Lung (tissue), 12 donors: ENCODE data around the gene DPY30. TPM values are rescaled to one million over a fixed set of nuclear protein-coding genes. Genes with fewer than 3 reads are reported as not detected.
"Not testable (repeated sequence)": the region's sequence is repeated elsewhere in the genome, so short reads cannot be mapped to it uniquely, and the experiment has no call there.

Experiments used
- ATAC-seq: fragments of 200-7000 bp; cut with Tn5 transposase; one replicate; pipeline ENCODE4 v1.9.1; 2020; ENCODE audit warnings: moderate number of reproducible peaks; ENCODE audit not compliant: insufficient read depth, low FRiP score
- DNase-seq, 3 donors: peaks; one replicate each; pipeline ENCODE4 v3.0.0-alpha.2; 2013 to 2017
- H3K27ac ChIP-seq, 2 donors: one replicate each; pipeline ENCODE4 v1.5.1; 2013; ENCODE audit warnings: mild to moderate bottlenecking in 2 of 2, moderate library complexity in 2 of 2, control low read depth in 1 of 2, inconsistent platforms in 1 of 2, low read depth in 1 of 2, low read length in 1 of 2
- H3K27me3 ChIP-seq, 3 donors: one replicate each; pipeline ENCODE4 v1.5.1; 2013; ENCODE audit warnings: low read length in 2 of 3; ENCODE audit not compliant: control insufficient read depth in 3 of 3, insufficient read depth in 3 of 3
- H3K36me3 ChIP-seq, 4 donors: one replicate each; pipeline ENCODE4 v1.5.1; 2013; ENCODE audit warnings: low read length in 4 of 4, mild to moderate bottlenecking in 1 of 4, moderate library complexity in 1 of 4; ENCODE audit not compliant: control insufficient read depth in 4 of 4, insufficient read depth in 4 of 4
- H3K4me1 ChIP-seq, 5 donors: one replicate each; pipeline ENCODE4 v1.5.1; 2013; ENCODE audit warnings: low read length in 5 of 5, mild to moderate bottlenecking in 2 of 5, moderate library complexity in 1 of 5; ENCODE audit not compliant: control insufficient read depth in 5 of 5, insufficient read depth in 5 of 5
- H3K4me3 ChIP-seq: one replicate; pipeline ENCODE4 v1.5.1; 2013; ENCODE audit warnings: mild to moderate bottlenecking, control low read depth, moderate library complexity
- H3K9ac ChIP-seq, 2 donors: one replicate each; pipeline ENCODE4 v1.5.1; 2013; ENCODE audit warnings: low read length in 2 of 2, control low read depth in 1 of 2; ENCODE audit not compliant: insufficient read depth in 1 of 2
- H3K9me3 ChIP-seq, 4 donors: one replicate each; pipeline ENCODE4 v1.5.1; 2013; ENCODE audit warnings: low read length in 3 of 4, mild to moderate bottlenecking in 1 of 4, moderate library complexity in 1 of 4; ENCODE audit not compliant: control insufficient read depth in 4 of 4, insufficient read depth in 3 of 4
- CTCF ChIP-seq: IDR thresholded peaks from 2 replicates; pipeline ENCODE4 v1.5.1; 2012; ENCODE audit warnings: mild to moderate bottlenecking; ENCODE audit errors: control extremely low read depth, extremely low read depth
- WGBS, 2 donors: extraction: QIAGEN DNeasy Blood & Tissue Kit; methylation state at CpG; one replicate each; pipeline ENCODE4 v1.1.7; 2013; 5-methylcytosine and 5-hydroxymethylcytosine counted together
- polyA plus RNA-seq, 2 donors: library from polyadenylated mRNA; stranded (reverse); fragments of 200-250 nt; gene quantifications; one replicate each; pipeline ENCODE4 v1.2.1, GENCODE V29; 2013
- total RNA-seq, 2 donors: library from RNA; depleted of rRNA in 1 of 2; stranded (reverse); fragments of >200 nt in 1 of 2; gene quantifications; one replicate each; pipeline ENCODE4 v1.2.1, GENCODE V29; 2014 to 2021
- donor health status: control.
- donor health status: control.
- donor health status: Bipolar disorder and iron deficiency.
- donor health status: healthy.
- donor health status: DM: yes; HTN: yes; CAD: no.

DPY30 gene
- total and polyA plus RNA-seq, 4 donors = 53.8 to 144 (median 69.1) TPM

- DNase-seq (no peak), ATAC-seq (no peak)
- Histone ChIP-seq H3K9me3 (no peaks in the 10 kb centered on the region), H3K4me3 (no peak overlapping the region), H3K36me3 (no peaks in the 10 kb centered on the region), H3K9ac (no peak overlapping the region), H3K27ac (no peak overlapping the region), H3K4me1 (peaks cover 0 to 4% (median 0%) of the 10 kb centered on the region in 5 donors), H3K27me3 (no peaks in the 10 kb centered on the region)
- WGBS, 2 donors = 92 to 95% methylated on average over 2 of the region's 2 CpGs
- no peak for TF ChIP-seq CTCF
Measured at GRCh38 chr2:32058130-32058529, 18.5 kb upstream of the DPY30 start.

GRCh38 chr2:32054583-32054982 lies 15.0 kb upstream of the DPY30 start:
- DNase-seq, H3K9me3 ChIP-seq, ATAC-seq, H3K36me3 ChIP-seq, H3K4me1 ChIP-seq, H3K27me3 ChIP-seq, H3K27ac ChIP-seq, H3K9ac ChIP-seq, H3K4me3 ChIP-seq: not testable (repeated sequence)
- 60 to 95% methylated on average over 3 of the region's 3 CpGs for WGBS, 2 donors

DNA sequence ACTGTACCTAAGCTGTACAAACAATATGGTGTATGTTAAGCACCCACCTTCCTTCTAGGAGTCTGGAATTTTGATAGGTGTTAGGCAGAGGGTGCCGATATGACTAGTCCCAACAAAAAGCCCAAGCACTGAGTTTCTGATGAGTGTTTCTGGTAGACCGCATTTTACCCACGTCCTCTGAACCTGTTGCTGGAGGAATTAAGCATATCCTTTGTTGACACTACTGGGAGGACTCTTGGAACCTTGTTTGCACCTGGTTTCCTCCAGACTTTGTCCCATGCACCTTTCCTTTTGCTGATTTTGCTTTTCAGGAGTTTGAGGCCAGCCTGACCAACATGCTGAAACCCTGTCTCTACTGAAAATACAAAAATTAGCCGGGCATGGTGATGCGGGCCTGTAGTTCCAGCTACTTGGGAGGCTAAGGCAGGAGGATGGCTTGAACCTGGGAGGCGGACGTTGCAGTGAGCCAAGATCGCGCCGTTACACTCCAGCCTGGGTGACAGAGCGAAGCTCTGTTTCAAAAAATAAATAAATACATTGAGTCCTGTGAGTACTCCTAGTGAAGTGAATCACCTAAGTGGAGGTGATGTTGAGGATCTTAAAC lies 12.3 kb upstream of the DPY30 start:
- no peaks in the 10 kb centered on the region for H3K4me1 ChIP-seq
- 94 to 95% methylated on average over 11 of the region's 11 CpGs for whole genome bisulfite sequencing, 2 donors
- no peak overlapping the region for H3K9ac ChIP-seq
- DNase-seq (no peak), ATAC-seq (no peak)
- no peak overlapping the region for H3K4me3 ChIP-seq
- no peak for TF ChIP-seq CTCF
- H3K36me3 ChIP-seq = no peaks in the 10 kb centered on the region
- H3K9me3 ChIP-seq = no peaks in the 10 kb centered on the region
- no peak overlapping the region for H3K27ac ChIP-seq
- no peaks in the 10 kb centered on the region for H3K27me3 ChIP-seq

GRCh38 chr2:32043561-32043960 lies 4.0 kb upstream of the DPY30 start:
- ATAC-seq (no peak), DNase-seq (no peak)
- no peak overlapping the region for H3K4me3 ChIP-seq
- H3K27ac ChIP-seq = no peak overlapping the region
- H3K4me1 ChIP-seq = peaks cover 0 to 8% (median 5%) of the 10 kb centered on the region in 5 donors
- 83 to 86% methylated on average over 7 of the region's 7 CpGs for WGBS, 2 donors
- TF ChIP-seq CTCF = no peak
- no peaks in the 10 kb centered on the region for H3K36me3 ChIP-seq
- no peak overlapping the region for H3K9ac ChIP-seq
- no peaks in the 10 kb centered on the region for H3K27me3 ChIP-seq
- H3K9me3 ChIP-seq = no peaks in the 10 kb centered on the region

- not testable (repeated sequence) for H3K4me1 ChIP-seq, H3K27ac ChIP-seq, H3K4me3 ChIP-seq, DNase-seq, H3K27me3 ChIP-seq, H3K9me3 ChIP-seq, H3K9ac ChIP-seq
- peaks cover 0 to 11% (median 8%) of the 10 kb centered on the region in 4 donors for H3K36me3 ChIP-seq
- WGBS, 2 donors = 95 to 97% methylated on average over 8 of the region's 8 CpGs
- peak; percentile 16 for ATAC-seq
Measured at GRCh38 chr2:32034198-32034887, 5.3 kb downstream of the DPY30 start.

- not testable (repeated sequence) for H3K27me3 ChIP-seq, ATAC-seq, H3K9me3 ChIP-seq, H3K4me3 ChIP-seq, DNase-seq, H3K27ac ChIP-seq, H3K4me1 ChIP-seq, H3K9ac ChIP-seq
- WGBS, 2 donors = 98 to 99% methylated on average over 9 of the region's 9 CpGs
- peaks cover 4 to 19% (median 12%) of the 10 kb centered on the region in 4 donors for H3K36me3 ChIP-seq
Measured at GRCh38 chr2:32018789-32019482, 20.7 kb downstream of the DPY30 start.
